AG20443 (cell line): ENCODE measurements around the gene PDS5B.
"Not testable (repeated sequence)": the region's sequence is repeated elsewhere in the genome, so short reads cannot be mapped to it uniquely, and the experiment has no call there.

Source experiments
- DNase-seq: peaks from one replicate; pipeline ENCODE4 v3.0.0; 2012; ENCODE audit warnings: low spot score, mixed read lengths

Gene PDS5B

GRCh38 chr13:32586080-32586900 is at the start of gene PDS5B:
Gene PDS5B, plus strand, starts transcription at chr13:32586452. Its CDS starts 62,321 bp downstream, at chr13:32648773.
- DNase-seq: peak; percentile 98

DNA sequence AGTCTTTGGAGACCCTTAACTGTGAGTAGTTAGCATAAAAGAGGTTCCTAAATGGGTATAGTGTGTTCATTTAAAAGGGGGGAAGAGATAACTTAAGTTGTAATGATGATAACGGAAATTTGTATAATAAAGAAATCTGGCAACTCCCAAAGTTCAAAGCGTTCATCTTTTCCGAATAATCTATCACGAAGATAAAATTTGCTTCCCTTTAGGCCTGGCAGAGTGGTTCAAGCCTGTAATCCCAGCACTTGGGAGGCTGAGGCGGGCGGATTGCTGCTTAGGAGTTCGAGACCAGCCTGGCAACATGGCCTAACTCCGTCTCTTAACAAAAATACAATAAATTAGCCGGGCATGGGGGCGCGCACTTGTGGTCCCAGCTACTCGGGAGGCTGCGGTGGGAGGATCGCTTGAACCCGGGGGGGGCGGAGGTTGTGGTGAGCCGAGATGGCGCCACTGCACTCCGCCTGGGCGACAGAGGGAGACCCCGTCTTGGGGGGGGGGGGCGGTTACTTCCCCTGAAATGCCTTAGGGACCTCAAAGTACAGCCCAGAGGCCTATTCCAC is 48.6 kb upstream of the PDS5B start:
- no peak for DNase-seq

DNA sequence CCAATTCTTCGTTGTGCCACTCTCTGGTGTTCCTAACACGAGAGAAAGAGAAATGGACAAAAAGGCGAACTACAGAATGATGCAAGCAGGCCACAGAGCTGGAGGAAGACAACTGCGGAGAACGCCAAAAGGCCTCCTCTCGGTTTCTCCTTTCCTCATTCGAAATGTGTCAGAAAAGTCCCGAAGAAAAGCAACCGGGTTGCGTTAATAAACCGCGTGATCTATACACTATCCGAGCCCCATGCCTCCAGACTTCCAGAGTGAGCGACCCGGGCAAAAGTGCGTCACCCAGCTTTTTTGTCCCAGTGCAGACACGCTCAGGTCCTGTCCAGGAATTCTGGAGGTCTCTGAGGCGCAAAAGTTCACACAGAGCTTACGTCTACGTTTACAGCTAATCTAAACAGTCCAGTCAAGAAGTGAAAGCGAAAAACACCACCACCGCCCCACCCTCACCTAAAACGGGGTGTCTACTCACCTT is 48.1 kb upstream of the PDS5B start:
- DNase-seq: peak; percentile 56

DNA sequence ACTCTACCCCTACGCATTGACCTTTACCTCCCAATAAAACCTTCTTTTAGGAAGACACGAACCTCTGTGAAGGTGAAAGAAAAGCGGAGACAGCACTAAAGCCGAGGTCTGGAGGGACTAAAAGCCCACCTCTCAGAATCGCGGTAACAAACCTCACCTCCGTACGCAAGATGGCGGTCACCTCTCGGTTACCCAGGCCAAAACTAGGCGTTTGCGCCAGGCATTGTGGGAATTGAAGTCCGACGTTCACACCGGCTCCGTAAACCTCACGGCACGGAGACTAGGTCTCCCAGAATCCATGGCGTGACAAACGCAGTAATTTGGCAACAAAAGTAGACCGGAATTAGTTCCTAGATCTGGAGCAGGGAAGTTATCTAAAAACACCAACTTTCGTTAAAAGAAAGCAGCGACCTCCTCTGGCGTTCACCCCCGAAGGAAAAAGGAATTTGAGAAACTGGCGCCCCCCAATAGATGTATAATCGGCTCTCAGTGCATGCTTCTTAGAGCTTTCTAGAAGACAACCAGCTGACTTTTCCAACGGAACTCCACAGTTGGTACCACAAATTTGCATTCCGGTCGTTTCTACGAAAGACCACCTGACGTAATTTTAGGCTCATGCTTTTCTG is 47.5 kb upstream of the PDS5B start, which contains the start of gene N4BP2L2:
N4BP2L2 (minus strand) TSS at position 175 of the 626 bp plus-strand sequence. CDS start 1,768 bp downstream, outside the sequence.
- DNase-seq: peak; percentile 95

DNA sequence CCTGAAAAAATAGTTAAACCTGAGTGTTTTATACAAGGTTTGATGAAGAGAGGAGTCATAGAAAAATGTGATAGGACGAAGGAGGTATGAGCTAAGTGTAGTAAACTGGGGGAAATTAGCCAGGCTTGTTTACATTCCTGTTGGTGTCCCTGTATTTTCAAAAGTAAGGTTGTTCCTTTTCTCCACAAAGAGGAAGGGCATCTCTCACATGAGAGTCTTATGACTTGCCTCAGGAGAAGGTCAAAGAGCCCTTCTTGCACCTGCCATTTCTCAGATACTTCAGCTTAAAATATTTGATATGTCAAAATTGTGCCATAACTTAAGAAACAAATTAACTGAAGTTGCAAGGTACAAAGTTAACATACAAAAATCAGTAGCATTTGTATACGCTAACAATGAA is 44.0 kb upstream of the PDS5B start:
- no peak for DNase-seq

GRCh38 chr13:32545083-32545482 is 41.2 kb upstream of the PDS5B start:
- no peak for DNase-seq

GRCh38 chr13:32548837-32549236 is 37.4 kb upstream of the PDS5B start:
- no peak for DNase-seq

DNA sequence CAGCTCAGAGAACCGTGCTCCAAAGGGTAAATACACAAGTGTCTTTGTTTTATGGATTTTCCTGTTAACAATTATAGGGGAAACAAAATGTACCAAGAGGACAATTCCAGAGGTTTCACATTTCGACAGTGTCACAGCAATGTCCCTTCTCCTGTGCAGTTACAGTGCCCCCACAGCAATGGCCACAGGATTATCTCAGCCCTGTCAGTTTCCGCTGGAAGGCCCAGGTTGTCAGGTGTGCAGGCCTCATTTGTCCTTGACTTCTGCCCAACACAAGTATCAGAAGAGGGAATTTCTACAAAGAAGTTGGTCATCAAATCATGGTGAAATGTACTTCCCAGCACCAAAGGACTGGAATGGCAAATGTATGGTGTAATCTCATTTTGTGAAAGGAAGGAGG is 36.5 kb upstream of the PDS5B start:
- no peak for DNase-seq

GRCh38 chr13:32553720-32554119 is 32.5 kb upstream of the PDS5B start:
- DNase-seq: no peak

GRCh38 chr13:32555613-32556012 is 30.6 kb upstream of the PDS5B start:
- DNase-seq: no peak

- DNase-seq: not testable (repeated sequence)
These were observed 25.4 kb upstream of the PDS5B start for GRCh38 chr13:32560842-32561241.

DNA sequence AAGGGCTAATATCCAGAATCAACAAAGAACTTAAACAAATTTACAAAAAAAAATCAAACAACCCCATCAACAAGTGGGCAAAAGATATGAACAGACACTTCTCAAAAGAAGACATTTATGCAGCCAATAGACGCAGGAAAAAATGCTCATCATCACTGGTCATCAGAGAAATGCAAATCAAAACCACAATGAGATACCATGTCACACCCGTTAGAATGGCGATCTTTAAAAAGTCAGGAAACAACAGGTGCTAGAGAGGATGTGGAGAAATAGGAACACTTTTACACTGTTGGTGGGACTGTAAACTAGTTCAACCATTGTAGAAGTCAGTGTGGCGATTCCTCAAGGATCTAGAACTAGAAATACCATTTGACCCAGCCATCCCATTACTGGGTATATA is 10.6 kb upstream of the PDS5B start:
- DNase-seq: not testable (repeated sequence)

GRCh38 chr13:32577032-32577431 is 9.2 kb upstream of the PDS5B start:
- no peak for DNase-seq

GRCh38 chr13:32581177-32581786 is 5.0 kb upstream of the PDS5B start:
- DNase-seq: peak; percentile 30

DNA sequence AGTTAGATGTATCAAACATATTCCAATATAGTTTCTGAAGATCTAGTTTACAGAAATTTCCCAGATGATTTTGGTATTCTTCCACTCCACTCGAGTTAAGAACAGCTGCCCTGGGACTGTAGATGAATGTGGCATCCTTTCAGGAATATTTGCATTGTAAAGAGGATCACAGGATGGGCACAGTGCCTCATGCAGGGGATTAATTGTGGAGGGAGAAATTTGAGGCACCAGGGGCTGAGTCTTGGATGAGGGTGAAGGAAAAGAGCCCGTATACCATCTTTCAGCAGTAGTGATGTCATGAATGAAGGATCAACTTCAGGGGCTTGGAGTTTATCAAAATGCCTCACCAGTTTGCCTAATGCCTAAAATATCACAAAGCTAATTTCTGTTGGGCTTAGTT is 4.0 kb upstream of the PDS5B start:
- DNase-seq: no peak

GRCh38 chr13:32582991-32583390 is 3.3 kb upstream of the PDS5B start:
- no peak for DNase-seq

DNA sequence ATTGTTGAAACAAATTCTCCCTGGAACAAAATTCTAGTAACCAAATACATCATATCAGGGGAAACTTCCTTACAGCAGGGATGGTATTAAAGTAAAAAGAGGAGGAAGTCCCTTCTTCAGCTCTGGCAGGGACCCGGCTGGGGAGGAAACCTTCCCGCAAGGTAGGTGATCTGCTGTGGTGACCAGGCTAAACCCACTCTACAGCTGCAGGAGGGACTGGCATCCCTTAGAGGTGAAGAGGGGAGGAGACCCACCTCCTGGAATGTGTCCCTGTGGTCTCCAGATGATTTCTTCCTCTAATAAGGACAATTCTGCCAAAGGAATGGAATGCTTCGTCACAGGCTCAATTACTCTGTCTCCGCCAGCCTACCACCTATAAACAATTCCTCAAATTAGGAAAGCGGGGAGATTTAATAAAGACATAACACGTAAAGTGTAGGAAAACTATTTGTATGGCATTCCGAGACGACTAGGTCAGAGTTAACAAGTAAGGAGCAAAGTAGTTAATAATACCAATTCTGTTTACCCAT is 637 bp upstream of the PDS5B start:
- DNase-seq: no peak

DNA sequence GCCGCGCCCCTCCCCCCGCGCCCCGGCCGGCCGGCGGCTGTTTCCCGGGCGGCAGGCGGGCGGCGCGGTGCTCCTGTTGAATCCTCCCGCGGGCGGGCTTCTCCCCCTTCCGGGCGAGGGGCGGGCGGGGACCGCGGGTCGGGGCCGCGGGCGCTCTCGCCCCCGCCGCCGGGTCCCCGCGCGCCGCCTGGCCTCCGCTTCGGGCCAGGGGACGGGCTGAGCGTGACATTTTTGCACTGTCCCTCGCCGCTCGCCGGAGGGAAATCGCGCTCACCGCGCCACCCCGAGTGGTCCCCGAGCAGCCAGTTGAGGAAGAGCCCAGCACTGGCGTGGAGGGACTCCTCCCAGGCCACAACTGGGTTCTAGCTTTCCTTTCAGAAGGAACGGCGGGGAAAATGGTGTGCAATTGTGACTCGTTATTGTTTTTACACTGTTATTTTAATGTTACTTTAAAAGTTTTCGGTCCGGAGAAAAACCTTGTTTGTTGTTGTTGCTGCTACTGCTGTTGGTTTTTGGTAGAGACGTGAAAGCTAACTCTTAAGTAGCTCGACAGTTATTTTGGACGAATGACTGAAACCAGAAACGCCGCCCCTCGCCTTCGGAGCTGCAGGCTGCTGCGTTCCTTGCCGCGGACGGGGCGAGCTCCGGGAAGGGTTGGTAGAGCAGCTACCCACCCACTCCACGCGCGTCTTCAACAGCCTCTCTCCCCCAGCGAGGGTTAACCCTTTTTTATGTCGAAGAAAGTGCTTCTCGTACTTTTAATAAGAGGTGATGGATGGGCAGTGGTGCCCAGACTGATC is 959 bp downstream of the PDS5B start:
- DNase-seq: peak; percentile 74

DNA sequence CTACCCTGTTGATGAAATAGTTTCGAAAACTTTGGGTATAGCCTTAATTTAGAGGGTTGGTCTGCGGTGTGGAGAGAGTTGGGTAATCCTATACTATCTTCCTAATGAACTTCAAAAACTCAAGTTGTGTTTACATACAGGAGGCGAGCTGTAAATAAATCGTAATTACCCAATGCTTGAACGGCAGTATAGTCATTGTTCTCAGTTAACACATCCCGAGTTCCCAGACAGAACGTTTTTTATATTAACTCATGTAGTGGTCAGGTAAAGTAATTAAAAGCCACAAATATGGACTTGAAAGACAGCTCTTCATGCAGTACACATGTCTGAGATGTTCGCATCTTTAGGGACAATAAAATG is 1.5 kb downstream of the PDS5B start:
- DNase-seq: no peak

- no peak for DNase-seq
These were observed 2.5 kb downstream of the PDS5B start for GRCh38 chr13:32588736-32589135.

DNA sequence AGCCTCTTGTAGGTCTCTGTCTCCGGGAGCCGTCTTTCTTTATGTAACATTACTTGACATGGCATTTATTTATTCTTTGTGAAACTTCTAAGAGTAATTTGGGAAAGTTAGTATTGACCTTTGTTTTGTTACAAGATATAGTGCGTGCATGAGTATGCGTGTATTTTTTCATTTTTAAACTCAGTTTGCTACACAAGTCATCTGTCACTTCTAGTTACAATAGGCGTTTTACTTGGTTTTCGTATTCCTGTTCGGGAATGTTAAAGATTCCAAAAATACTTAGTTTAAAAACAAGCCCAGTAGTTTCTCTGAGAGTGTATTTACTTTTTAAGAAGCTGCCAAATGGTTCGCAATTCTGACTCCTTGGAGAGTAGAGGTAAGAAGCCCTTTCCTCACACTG is 3.2 kb downstream of the PDS5B start:
- no peak for DNase-seq

DNA sequence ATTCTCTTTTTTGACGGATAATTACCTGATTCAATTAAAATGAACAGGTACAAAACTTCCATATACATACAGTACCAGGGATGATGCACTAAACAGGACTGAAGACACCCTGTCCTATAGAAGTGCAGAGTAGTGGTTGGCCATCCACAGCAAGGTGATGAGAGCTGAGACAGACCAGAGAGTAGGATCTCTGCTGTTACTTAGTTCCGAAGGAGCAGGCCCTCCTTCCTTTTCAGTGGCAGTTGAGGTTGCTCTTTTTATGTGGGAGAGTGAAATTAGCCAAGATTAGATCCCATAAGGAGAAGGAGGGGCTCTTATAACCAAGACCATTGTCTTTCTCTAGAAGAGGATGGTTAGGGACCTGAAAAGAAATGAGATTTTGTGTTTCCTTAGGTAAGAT is 4.0 kb downstream of the PDS5B start:
- no peak for DNase-seq
